Activated CD8-positive, alpha-beta memory T cell treated with anti-CD3 and anti-CD28 coated beads, Interleukin-2, amount 50 U/mL, for 4 hours (primary cell): Measurements from ENCODE around the gene RASGRF1.
"Not testable (repeated sequence)": the region's sequence is repeated elsewhere in the genome, so short reads cannot be mapped to it uniquely, and the experiment has no call there.

Experiments used
- DNase-seq: peaks from one replicate; pipeline ENCODE4 v3.0.0-alpha.2; 2020

Gene RASGRF1

DNA sequence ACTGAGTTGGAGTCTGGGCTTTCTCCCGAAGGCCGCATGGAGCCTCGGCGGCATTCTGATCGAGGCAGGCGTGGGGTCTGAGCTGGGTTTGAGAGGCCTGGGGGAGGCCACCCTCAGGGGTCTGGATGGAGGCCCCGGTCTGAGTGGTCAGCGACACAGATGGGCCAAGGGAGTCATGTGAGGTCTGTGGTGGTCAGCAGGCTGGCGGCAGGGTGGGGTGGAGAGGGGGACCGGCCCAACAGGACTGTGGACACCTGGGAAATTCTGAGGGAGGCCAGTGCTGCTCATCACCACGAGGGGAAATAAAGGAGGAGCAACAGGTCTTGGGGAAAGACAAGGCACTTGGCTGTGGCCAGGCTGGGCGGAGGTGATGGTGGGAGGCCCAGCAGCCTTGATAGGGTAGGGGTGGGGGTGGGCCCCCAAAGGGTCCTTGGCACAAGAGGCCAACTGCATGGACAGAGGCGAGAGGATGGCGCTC is 161.9 kb downstream of the RASGRF1 start:
- no peak for DNase-seq

DNA sequence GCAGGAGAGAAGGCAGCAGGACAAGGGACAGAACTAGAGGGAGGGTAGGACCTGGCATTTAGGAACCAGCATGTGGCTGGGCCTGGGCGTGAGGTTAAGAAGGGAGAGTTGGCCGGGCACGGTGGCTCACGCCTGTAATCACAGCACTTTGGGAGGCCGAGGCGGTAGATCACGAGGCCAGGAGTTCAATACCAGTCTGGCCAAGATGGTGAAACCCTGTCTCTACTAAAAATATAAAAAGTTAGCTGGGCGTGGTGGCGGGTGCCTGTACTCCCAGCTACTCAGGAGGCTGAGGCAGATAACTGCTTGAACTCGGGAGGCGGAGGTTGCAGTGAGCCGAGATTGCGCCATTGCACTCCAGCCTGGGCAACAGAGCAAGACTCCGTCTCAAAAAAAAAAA is 162.4 kb downstream of the RASGRF1 start:
- not testable (repeated sequence) for DNase-seq

DNA sequence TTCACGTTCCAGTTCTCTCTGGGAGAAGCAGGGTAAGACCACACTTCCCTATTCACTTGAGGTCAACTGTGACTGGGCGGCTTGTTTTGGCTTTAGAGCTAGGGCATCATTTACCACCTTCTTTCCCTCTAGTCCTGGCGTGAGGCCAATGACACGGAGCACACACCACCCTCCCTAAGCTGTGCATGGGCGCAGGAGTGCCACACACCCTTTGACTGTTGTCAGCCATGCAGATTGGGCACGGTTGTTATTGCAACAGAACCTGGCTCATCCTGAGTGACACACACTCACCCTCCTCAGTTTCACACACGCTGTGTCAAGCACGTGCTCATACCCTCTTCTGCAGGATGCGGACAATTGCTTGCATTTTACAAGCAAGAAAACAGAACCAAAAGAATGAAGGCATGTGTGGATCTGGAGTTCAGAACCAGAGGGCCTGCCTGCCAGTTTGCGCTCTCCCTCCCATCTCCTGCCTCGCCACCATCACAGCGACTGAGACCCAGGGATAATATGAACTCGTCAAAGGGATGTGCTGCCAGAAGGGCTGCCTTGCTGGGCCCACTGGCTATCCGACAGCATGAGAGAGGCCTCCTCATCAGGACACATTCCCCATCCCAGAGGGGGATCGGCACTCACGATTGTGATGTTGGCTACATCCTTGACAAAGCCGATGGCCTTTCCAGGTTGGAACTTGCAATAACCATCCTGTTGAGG is 163.3 kb downstream of the RASGRF1 start:
- DNase-seq: no peak

DNA sequence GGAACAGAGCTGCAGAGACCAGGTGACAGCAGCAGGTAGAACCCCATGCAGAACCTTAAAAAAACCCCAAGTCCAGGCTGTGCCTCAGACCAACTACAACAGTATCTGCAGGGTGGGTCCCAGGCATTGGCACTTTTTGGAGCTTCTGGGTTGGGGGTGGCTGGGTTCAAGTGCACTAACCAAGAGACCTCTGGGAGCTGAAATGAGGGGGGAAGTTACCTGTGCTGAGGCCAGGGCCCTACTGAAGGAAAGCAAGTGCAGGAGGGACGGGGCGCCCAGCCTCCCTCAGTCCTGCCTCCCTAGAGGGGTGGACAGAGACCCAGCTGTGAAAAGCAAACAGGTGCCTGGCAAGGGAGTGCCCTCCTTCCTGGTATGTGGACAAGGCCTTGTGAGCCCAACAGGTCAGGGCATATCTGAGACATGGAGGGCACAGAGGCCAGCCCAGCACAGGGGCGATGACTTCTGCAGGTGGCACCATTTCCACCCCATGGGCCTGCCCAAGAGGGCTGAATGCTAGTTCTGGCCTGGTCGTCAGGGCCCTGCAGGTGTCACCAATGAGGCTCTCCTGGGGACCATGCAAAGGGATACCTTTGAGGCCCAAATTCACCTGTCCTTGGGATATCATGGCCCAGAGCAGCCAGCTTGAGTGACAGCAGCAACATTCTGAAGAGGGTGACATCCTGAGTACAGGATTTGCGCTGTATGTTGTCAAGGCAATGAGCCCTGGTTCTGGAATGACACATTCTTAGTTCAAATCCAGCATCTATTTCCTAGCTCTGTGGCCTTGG is 164.4 kb downstream of the RASGRF1 start:
- no peak for DNase-seq

DNA sequence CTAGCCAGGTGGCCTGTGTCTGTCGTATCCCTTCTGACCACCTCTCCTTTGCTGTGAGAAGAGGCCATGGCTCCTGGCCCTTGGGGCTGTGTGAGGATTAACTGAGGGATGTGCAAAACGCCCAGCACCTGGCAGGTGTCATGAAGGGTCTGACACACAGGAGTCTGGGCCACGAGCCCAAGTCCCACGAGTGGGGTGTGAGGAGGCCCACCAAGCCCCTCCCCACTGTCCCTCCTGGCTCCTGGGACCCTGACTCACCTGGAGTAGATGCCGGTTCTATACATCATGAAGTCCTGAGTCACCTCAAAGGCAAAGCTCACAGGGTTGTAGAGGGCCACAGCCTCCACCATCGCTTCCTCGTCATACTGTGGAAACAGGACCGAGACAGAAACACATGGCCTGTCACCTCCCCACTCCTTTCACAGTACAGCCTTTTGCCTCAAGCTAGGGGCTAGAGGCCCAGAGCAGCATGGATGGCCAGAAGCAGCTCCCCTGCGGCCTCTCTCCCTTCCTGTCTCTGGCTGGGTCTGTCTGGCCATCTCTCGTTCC is 165.4 kb downstream of the RASGRF1 start:
- DNase-seq: no peak

DNA sequence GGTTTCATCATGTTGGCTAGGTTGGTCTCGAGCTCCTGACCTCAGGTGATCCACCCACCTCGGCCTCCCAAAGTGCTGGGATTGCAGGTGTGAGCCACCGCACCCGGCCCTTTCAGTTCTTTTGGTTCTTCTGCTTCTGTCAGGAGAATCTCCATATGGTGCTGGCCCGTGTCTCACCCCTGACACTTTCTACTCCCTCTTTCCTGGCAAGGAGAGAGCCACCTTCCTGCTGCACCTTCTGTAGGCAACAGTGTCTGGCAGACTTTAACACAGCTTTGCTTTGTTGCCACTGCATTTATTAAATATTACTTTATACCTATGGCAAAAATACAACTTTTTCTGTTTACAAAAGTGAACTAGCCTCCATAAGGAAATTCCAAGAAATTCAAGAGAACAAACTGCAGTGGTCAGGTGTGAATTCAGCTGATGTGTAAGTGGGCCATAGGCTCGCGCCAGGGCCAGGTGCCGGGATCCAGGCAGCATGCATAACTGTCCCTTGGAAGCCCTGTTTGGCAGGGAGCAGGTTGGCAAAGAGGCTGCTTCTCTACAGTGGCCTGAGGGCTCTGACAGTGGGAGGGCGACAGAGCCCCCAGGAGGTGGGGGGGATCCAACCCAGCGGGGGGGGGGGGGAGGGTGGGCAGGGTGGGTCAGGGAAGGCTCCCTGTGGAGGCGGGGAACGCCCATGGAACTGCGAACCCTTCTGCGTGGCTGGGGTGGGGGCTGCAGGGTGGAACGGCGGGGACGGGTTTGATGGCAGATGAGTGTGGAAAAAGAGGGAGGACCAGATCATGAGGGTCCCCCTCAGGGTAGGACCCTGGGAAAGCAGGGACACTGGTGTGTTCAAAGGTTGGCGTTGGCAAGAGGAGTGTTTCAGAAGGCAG is 166.9 kb downstream of the RASGRF1 start:
- DNase-seq: no peak

DNA sequence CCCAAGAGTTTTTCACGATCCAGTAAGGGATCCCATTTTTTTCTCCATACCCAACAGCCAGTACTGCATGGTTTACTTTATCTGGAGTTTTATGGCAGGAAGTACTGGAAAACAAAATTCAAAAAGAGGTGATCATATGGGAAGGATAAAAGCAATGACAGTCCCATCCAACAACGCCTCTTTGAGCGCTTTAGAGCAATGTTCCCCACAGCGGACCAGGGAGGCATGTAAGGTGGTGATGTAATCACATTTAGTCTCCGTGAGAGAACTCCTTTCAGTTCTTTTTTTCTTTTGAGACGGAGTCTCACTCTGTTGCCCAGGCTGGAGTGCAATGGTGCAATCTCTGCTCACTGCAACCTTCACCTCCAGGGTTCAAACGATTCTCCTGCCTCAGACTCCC is 167.6 kb downstream of the RASGRF1 start:
- no peak for DNase-seq

DNA sequence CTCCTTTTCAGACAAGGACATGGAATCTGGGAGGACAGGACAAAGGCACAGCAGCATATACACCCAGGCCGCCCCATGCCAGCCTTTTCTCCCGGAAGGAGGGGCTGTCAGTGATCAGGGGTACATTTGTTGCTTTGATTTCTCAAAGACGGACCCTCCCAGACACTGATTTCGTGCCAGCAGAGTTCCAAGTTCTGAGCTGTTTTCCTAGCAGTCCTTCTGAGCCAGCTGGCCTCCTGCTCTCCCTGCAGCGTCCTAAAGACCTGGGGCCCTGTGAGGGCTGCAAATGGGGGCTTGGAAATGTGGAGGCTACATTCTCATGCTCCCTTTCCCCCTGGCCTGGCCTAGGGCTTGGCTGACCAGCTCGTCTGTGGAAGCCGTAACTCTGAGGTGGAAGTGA is 168.1 kb downstream of the RASGRF1 start:
- DNase-seq: no peak

DNA sequence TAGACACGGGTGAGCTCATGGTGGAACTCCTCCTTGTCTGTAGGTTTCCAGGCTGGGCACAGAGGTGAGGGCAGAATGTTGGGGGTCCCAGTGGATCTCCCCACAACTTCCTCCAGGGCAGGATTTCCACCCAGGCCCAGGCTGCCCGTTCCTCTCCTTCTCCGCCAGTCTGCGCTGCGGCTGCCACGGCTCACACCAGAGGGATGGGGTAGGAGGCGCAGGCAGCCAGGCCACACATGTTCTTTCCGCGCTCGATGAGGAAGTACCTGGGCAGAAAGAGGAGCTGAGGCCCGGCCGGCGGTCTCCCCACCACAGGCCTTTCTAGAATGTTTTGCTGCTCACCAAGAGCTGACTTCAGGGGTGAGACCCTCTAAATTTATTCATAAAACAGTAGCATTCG is 168.6 kb downstream of the RASGRF1 start:
- DNase-seq: no peak

DNA sequence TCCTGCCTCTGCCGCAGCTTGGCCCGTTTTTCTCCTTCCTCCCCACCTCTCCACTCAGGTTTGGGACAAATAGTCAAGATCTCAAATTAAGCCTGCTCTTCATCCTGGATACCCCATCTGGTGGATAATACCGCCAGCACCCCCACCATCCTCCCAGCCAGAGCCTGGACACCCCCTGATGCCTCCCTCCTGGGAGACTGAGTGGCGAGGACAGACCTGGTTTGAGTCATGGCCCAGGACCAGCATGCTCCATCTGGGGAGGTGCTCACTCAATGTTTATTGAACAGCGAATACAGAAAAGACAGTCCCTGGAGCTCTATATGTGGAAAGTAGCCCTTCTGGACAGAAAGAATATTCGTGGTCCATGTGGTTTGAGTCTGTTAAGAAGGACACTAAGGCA is 169.1 kb downstream of the RASGRF1 start:
- DNase-seq: no peak

DNA sequence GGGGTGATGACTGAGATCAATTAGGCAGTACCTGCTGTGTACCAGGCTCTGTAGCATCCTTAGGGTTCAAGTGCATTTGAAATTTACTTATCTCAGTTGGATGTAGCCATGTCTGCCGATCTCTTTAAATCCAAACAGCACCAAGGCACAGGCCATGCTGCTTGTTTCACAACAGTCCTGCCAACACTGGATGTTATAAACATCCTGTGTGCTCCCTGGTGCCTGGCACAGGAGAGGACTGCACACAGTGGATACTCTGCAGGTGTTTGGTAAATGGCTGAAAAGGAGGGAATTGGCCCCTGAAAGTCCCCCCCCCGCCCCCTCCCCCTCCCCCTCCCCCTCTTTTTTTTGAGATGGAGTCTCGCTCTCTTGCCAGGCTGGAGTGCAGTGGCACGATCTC is 172.7 kb downstream of the RASGRF1 start:
- no peak for DNase-seq

DNA sequence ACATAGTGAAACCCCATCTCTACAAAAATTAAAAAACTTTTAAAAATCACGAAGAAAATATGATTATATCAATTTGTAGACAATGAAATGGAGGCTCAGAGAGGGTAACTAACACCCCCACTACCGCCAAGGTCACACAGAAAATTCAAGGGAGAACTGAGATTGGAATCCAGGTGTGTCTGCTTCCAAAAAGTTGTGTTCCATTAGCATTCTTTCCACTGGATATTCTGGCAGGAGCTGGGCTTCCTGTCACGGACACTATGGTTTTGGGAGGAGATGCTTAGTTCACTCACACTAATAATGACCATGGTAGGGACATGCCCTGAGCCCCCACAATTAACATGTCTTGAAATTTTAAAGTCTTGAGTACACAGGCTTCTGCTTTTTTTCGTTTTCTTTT is 174.5 kb downstream of the RASGRF1 start:
- no peak for DNase-seq

DNA sequence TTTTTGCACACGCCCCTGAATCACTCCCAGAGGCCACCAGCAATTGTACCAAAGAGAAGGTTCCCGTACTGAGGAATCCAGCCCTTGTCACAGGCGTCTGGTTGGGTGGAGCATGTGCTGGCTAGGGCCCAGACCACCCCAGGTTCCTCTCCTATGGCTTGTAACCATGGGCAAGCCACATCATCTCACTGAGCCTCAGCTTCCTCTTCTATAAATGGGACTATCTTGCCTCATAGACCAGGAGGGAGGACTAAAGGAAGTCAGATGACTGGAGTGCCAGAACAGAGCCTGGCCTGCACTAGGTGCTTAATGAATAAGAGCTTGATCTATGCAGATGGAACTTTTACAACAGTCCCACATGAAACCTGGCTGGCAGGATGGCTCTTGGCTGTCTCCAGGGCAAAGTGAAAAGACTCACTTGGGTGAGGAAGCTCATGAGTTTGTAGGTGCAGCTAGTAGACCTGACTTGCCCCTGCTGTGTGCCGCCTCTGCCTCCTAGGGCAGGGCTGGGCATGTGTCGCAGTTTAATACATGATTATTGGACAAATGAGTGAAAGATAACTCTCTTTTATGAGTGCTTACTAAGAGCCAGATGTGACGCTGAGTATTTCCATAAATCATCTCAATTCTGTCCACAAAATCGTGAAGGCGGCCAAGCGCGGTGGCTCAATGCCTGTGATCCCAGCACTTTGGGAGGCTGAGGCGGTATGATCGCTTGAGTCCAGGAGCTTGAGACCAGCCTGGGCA is 175.1 kb downstream of the RASGRF1 start:
- DNase-seq: no peak

DNA sequence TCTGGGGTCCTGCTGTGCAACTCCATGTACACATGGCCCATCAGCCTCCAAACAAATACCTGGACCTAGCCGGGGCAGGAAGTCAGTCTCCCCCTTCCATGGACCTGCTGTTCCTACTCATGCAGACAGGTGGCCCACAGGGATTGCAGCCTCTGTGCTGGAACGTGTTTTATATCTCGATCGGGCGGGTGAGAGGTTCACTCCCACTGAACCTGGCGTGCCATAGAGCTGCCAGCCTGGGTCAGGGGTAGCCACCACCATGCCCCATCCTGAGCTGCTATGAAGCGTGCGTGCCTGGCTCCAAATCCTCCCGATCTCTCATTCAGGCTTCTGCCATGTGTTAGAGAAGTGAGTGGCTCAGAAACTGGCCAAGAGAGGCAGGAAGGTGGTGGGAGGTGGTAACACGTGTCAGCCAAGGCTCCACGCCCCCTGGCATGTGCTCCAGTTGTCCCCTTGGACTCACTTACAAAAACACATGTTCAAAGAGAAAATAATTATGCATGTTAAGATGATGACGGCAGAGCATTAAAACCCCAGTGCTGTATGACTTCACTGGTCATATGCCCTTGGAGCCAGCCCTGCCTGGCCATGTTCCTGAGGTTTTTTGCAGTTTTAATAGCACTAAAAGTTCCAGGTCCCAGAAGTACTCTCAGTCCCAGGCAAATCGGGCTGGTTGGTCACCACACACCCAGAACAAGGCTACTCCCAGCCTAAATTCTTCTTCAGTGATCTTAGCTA is 176.4 kb downstream of the RASGRF1 start:
- DNase-seq: no peak

DNA sequence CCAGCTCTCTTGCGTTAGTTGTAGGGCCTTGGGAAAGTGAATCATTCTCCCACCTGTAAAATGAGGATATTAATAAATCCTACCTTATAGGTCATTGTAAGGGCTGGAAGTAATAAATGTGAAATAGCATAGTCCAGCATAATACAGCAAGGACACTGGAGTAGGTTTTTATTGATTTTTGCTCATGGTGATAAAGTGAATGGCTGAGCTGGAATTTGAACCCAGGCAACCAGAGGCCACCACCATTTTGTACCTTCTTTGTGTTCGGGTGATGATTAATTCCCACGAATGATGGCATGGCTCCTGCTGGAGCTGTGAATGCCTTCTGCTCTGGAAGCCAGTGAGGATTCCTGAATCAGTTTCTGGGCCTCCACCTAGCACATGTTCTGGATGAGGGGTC is 177.6 kb downstream of the RASGRF1 start:
- DNase-seq: no peak

DNA sequence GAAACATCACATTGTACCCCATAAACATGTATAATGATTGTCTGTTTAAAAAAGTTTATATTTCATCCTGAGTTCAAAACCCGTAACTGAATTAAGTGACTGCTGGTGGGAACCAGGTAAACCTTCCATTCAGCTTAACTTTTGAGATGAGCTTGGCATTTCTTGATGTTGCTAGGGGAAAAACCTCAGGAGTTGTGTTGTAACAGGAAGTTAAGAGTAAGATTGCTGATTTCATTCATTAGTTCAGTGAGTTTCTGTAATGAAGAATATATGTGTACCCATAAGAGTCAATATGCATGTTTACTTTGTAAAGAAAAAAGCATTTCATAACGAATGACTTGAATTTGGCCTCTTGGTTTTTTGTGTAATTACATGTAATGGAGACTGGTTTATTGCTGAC is 178.3 kb downstream of the RASGRF1 start:
- DNase-seq: no peak

DNA sequence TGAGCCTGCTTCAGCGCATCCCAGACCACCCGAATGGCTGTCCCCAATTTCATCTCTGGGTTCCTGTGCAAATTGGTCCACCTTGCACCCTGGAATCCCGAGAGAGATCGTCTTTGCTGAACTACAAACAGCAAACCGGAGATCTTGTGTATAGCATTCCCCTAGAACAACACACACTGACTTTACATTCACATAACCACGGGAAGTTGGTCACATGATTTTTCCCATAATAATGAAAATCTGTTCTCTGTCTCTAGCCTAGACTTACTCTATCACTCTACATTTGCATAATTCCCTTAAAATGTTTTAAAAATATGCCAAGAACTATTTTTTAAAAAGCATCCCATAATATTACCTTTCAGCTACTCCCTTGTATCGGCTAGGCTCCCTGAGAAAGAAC is 180.3 kb downstream of the RASGRF1 start:
- no peak for DNase-seq
